Measurements from ENCODE around the gene GDI2.
"Not testable (repeated sequence)": the region's sequence is repeated elsewhere in the genome, so short reads cannot be mapped to it uniquely, and the experiment has no call there.

The GDI2 gene

GRCh38 chr10:5810225-5810624 is 3.0 kb downstream of the GDI2 start:
- no peaks in the 10 kb centered on the region for H3K36me3 ChIP-seq (ENCODE audit: control insufficient read depth in 2 of 2, insufficient read depth in 2 of 2, low read length in 2 of 2)
- H3K27me3 ChIP-seq (ENCODE audit: control insufficient read depth in 1 of 2, insufficient read depth in 2 of 2, low read length in 2 of 2): no peaks in the 10 kb centered on the region
- peaks cover 20% of the 10 kb centered on the region for H3K4me1 ChIP-seq (ENCODE audit: control insufficient read depth, insufficient read depth, low read length)
- no peak overlapping the region for H3K27ac ChIP-seq (ENCODE audit: low read length)
- H3K4me3 ChIP-seq (ENCODE audit: low read length in 2 of 2): no peak overlapping the region
- no peaks in the 10 kb centered on the region for H3K9me3 ChIP-seq (ENCODE audit: control insufficient read depth in 2 of 2, low read length in 2 of 2)
- H3K9ac ChIP-seq (ENCODE audit: low read length in 2 of 2): no peak overlapping the region

- H3K27me3 ChIP-seq (ENCODE audit: control insufficient read depth in 1 of 2, insufficient read depth in 2 of 2, low read length in 2 of 2): no peaks in the 10 kb centered on the region
- peaks cover 20% of the 10 kb centered on the region for H3K4me1 ChIP-seq (ENCODE audit: control insufficient read depth, insufficient read depth, low read length)
- H3K27ac ChIP-seq (ENCODE audit: low read length): no peak overlapping the region
- no peaks in the 10 kb centered on the region for H3K9me3 ChIP-seq (ENCODE audit: control insufficient read depth in 2 of 2, low read length in 2 of 2)
- no peaks in the 10 kb centered on the region for H3K36me3 ChIP-seq (ENCODE audit: control insufficient read depth in 2 of 2, insufficient read depth in 2 of 2, low read length in 2 of 2)
- peak overlapping the region in 1 of 2 donors; percentile 1 for H3K9ac ChIP-seq (ENCODE audit: low read length in 2 of 2)
- no peak overlapping the region for H3K4me3 ChIP-seq (ENCODE audit: low read length in 2 of 2)
Measured at GRCh38 chr10:5809527-5810154, 3.6 kb downstream of the GDI2 start.

- not testable (repeated sequence) for H3K4me3 ChIP-seq (ENCODE audit: low read length in 2 of 2); H3K36me3 ChIP-seq (ENCODE audit: control insufficient read depth in 2 of 2, insufficient read depth in 2 of 2, low read length in 2 of 2); H3K27ac ChIP-seq (ENCODE audit: low read length); H3K9ac ChIP-seq (ENCODE audit: low read length in 2 of 2); H3K9me3 ChIP-seq (ENCODE audit: control insufficient read depth in 2 of 2, low read length in 2 of 2); H3K27me3 ChIP-seq (ENCODE audit: control insufficient read depth in 1 of 2, insufficient read depth in 2 of 2, low read length in 2 of 2)
- H3K4me1 ChIP-seq (ENCODE audit: control insufficient read depth, insufficient read depth, low read length): peaks cover 17% of the 10 kb centered on the region
Measured at GRCh38 chr10:5808783-5809392, 4.3 kb downstream of the GDI2 start.

- Histone ChIP-seq H3K27ac (ENCODE audit: low read length) (no peak overlapping the region), H3K4me3 (ENCODE audit: low read length in 2 of 2) (no peak overlapping the region), H3K9me3 (ENCODE audit: control insufficient read depth in 2 of 2, low read length in 2 of 2) (no peaks in the 10 kb centered on the region), H3K36me3 (ENCODE audit: control insufficient read depth in 2 of 2, insufficient read depth in 2 of 2, low read length in 2 of 2) (no peaks in the 10 kb centered on the region), H3K27me3 (ENCODE audit: control insufficient read depth in 1 of 2, insufficient read depth in 2 of 2, low read length in 2 of 2) (no peaks in the 10 kb centered on the region), H3K9ac (ENCODE audit: low read length in 2 of 2) (no peak overlapping the region), H3K4me1 (ENCODE audit: control insufficient read depth, insufficient read depth, low read length) (peaks cover 11% of the 10 kb centered on the region)
Measured at GRCh38 chr10:5806745-5807144, 6.5 kb downstream of the GDI2 start.

- Histone ChIP-seq H3K4me3 (ENCODE audit: low read length in 2 of 2) (no peak overlapping the region), H3K36me3 (ENCODE audit: control insufficient read depth in 2 of 2, insufficient read depth in 2 of 2, low read length in 2 of 2) (no peaks in the 10 kb centered on the region), H3K9ac (ENCODE audit: low read length in 2 of 2) (no peak overlapping the region), H3K4me1 (ENCODE audit: control insufficient read depth, insufficient read depth, low read length) (peaks cover 1% of the 10 kb centered on the region), H3K9me3 (ENCODE audit: control insufficient read depth in 2 of 2, low read length in 2 of 2) (no peaks in the 10 kb centered on the region), H3K27ac (ENCODE audit: low read length) (no peak overlapping the region), H3K27me3 (ENCODE audit: control insufficient read depth in 1 of 2, insufficient read depth in 2 of 2, low read length in 2 of 2) (no peaks in the 10 kb centered on the region)
Measured at GRCh38 chr10:5805711-5806110, 7.5 kb downstream of the GDI2 start.

GRCh38 chr10:5805260-5805659 is 8.0 kb downstream of the GDI2 start:
- peaks cover 0 to 1% of the 10 kb centered on the region in 2 donors for H3K36me3 ChIP-seq (ENCODE audit: control insufficient read depth in 2 of 2, insufficient read depth in 2 of 2, low read length in 2 of 2)
- H3K4me3 ChIP-seq (ENCODE audit: low read length in 2 of 2): no peak overlapping the region
- H3K9me3 ChIP-seq (ENCODE audit: control insufficient read depth in 2 of 2, low read length in 2 of 2): no peaks in the 10 kb centered on the region
- no peaks in the 10 kb centered on the region for H3K27me3 ChIP-seq (ENCODE audit: control insufficient read depth in 1 of 2, insufficient read depth in 2 of 2, low read length in 2 of 2)
- H3K9ac ChIP-seq (ENCODE audit: low read length in 2 of 2): no peak overlapping the region
- H3K27ac ChIP-seq (ENCODE audit: low read length): no peak overlapping the region
- H3K4me1 ChIP-seq (ENCODE audit: control insufficient read depth, insufficient read depth, low read length): no peaks in the 10 kb centered on the region

- Histone ChIP-seq H3K36me3 (ENCODE audit: control insufficient read depth in 2 of 2, insufficient read depth in 2 of 2, low read length in 2 of 2) (peaks cover 3 to 5% of the 10 kb centered on the region in 2 donors), H3K4me3 (ENCODE audit: low read length in 2 of 2) (no peak overlapping the region), H3K27ac (ENCODE audit: low read length) (no peak overlapping the region), H3K4me1 (ENCODE audit: control insufficient read depth, insufficient read depth, low read length) (no peaks in the 10 kb centered on the region), H3K9ac (ENCODE audit: low read length in 2 of 2) (no peak overlapping the region), H3K27me3 (ENCODE audit: control insufficient read depth in 1 of 2, insufficient read depth in 2 of 2, low read length in 2 of 2) (no peaks in the 10 kb centered on the region), H3K9me3 (ENCODE audit: control insufficient read depth in 2 of 2, low read length in 2 of 2) (no peaks in the 10 kb centered on the region)
Measured at GRCh38 chr10:5804386-5804785, 8.8 kb downstream of the GDI2 start.

GRCh38 chr10:5800782-5801181 is 12.5 kb downstream of the GDI2 start:
- H3K36me3 ChIP-seq (ENCODE audit: control insufficient read depth in 2 of 2, insufficient read depth in 2 of 2, low read length in 2 of 2): peaks cover 11 to 18% of the 10 kb centered on the region in 2 donors

GRCh38 chr10:5794236-5794635 is 19.0 kb downstream of the GDI2 start:
- H3K27ac ChIP-seq (ENCODE audit: low read length): no peak overlapping the region
- no peak overlapping the region for H3K4me3 ChIP-seq (ENCODE audit: low read length in 2 of 2)
- H3K9ac ChIP-seq (ENCODE audit: low read length in 2 of 2): no peak overlapping the region
- H3K27me3 ChIP-seq (ENCODE audit: control insufficient read depth in 1 of 2, insufficient read depth in 2 of 2, low read length in 2 of 2): no peaks in the 10 kb centered on the region
- no peaks in the 10 kb centered on the region for H3K9me3 ChIP-seq (ENCODE audit: control insufficient read depth in 2 of 2, low read length in 2 of 2)
- no peaks in the 10 kb centered on the region for H3K4me1 ChIP-seq (ENCODE audit: control insufficient read depth, insufficient read depth, low read length)
- H3K36me3 ChIP-seq (ENCODE audit: control insufficient read depth in 2 of 2, insufficient read depth in 2 of 2, low read length in 2 of 2): peaks cover 25 to 39% of the 10 kb centered on the region in 2 donors

More at GRCh38 chr10:5800782-5801181, 12.5 kb downstream of the GDI2 start:
- Histone ChIP-seq H3K4me3 (ENCODE audit: low read length in 2 of 2) (no peak overlapping the region), H3K4me1 (ENCODE audit: control insufficient read depth, insufficient read depth, low read length) (no peaks in the 10 kb centered on the region), H3K9ac (ENCODE audit: low read length in 2 of 2) (no peak overlapping the region), H3K9me3 (ENCODE audit: control insufficient read depth in 2 of 2, low read length in 2 of 2) (no peaks in the 10 kb centered on the region), H3K27ac (ENCODE audit: low read length) (no peak overlapping the region), H3K27me3 (ENCODE audit: control insufficient read depth in 1 of 2, insufficient read depth in 2 of 2, low read length in 2 of 2) (no peaks in the 10 kb centered on the region)

GRCh38 chr10:5789626-5790025 is 23.6 kb downstream of the GDI2 start:
- H3K9ac ChIP-seq (ENCODE audit: low read length in 2 of 2): no peak overlapping the region
- H3K36me3 ChIP-seq (ENCODE audit: control insufficient read depth in 2 of 2, insufficient read depth in 2 of 2, low read length in 2 of 2): peaks cover 20 to 39% of the 10 kb centered on the region in 2 donors
- no peak overlapping the region for H3K4me3 ChIP-seq (ENCODE audit: low read length in 2 of 2)
- H3K9me3 ChIP-seq (ENCODE audit: control insufficient read depth in 2 of 2, low read length in 2 of 2): no peaks in the 10 kb centered on the region
- H3K27me3 ChIP-seq (ENCODE audit: control insufficient read depth in 1 of 2, insufficient read depth in 2 of 2, low read length in 2 of 2): no peaks in the 10 kb centered on the region
- H3K27ac ChIP-seq (ENCODE audit: low read length): no peak overlapping the region
- H3K4me1 ChIP-seq (ENCODE audit: control insufficient read depth, insufficient read depth, low read length): no peaks in the 10 kb centered on the region

- Histone ChIP-seq H3K27ac (ENCODE audit: low read length) (no peak overlapping the region), H3K36me3 (ENCODE audit: control insufficient read depth in 2 of 2, insufficient read depth in 2 of 2, low read length in 2 of 2) (peaks cover 25 to 41% of the 10 kb centered on the region in 2 donors), H3K4me1 (ENCODE audit: control insufficient read depth, insufficient read depth, low read length) (no peaks in the 10 kb centered on the region), H3K9ac (ENCODE audit: low read length in 2 of 2) (no peak overlapping the region), H3K27me3 (ENCODE audit: control insufficient read depth in 1 of 2, insufficient read depth in 2 of 2, low read length in 2 of 2) (no peaks in the 10 kb centered on the region), H3K4me3 (ENCODE audit: low read length in 2 of 2) (no peak overlapping the region), H3K9me3 (ENCODE audit: control insufficient read depth in 2 of 2, low read length in 2 of 2) (no peaks in the 10 kb centered on the region)
Measured at GRCh38 chr10:5788969-5789368, 24.3 kb downstream of the GDI2 start.
